HepG2 (cell line): ENCODE data around the gene FAM114A1. TPM values are rescaled to one million over a fixed set of nuclear protein-coding genes. Genes with fewer than 3 reads are reported as not detected.
A peak's percentile ranks its signal among the peaks of the same experiment; 100 is the strongest.

Experiments
- AKAP8 ChIP-seq: sonication (generic); formaldehyde crosslinking; IDR thresholded peaks from 2 replicates; pipeline ENCODE4 v1.5.1; 2020; ENCODE audit warnings: mild to moderate bottlenecking, missing genetic modification reagents
- BCLAF1 ChIP-seq: fragments of 450-650 bp; IDR thresholded peaks from 2 replicates; pipeline ENCODE4 v1.6.1; 2017; ENCODE audit warnings: mild to moderate bottlenecking
- E2F1 ChIP-seq: sonication (generic); formaldehyde crosslinking; IDR thresholded peaks from 2 replicates; pipeline ENCODE4 v1.5.0; 2020; ENCODE audit warnings: missing genetic modification reagents
- JARID2 ChIP-seq: sonication (generic); formaldehyde crosslinking; IDR thresholded peaks from 2 replicates; pipeline ENCODE4 v1.8.1; 2023; ENCODE audit warnings: missing genetic modification reagents, inconsistent platforms; ENCODE audit not compliant: insufficient replicate concordance
- KMT2B ChIP-seq: IDR thresholded peaks from 2 replicates; pipeline ENCODE4 v1.6.1; 2016; ENCODE audit warnings: missing genetic modification reagents, missing compliant biosample characterization
- MAFF ChIP-seq: IDR thresholded peaks from 2 replicates; pipeline ENCODE4 v1.6.1; 2011; ENCODE audit warnings: low read depth, low read length, improper control_type of control experiment
- MED8 ChIP-seq: sonication (generic); formaldehyde crosslinking; IDR thresholded peaks from 2 replicates; pipeline ENCODE4 v1.8.1; 2023; ENCODE audit warnings: mild to moderate bottlenecking, missing genetic modification reagents; ENCODE audit not compliant: insufficient replicate concordance
- RCOR2 ChIP-seq: IDR thresholded peaks from 2 replicates; pipeline ENCODE4 v1.6.1; 2016; ENCODE audit warnings: missing biosample characterization, missing genetic modification reagents
- RXRB ChIP-seq: IDR thresholded peaks from 2 replicates; pipeline ENCODE4 v1.6.1; 2016; ENCODE audit warnings: borderline replicate concordance, missing genetic modification reagents, missing compliant biosample characterization
- SMARCE1 ChIP-seq: fragments of 450-650 bp; IDR thresholded peaks from 2 replicates; pipeline ENCODE4 v1.6.1; 2017; ENCODE audit warnings: borderline replicate concordance
- TRIM24 ChIP-seq: sonication (generic); formaldehyde crosslinking; IDR thresholded peaks from 2 replicates; pipeline ENCODE4 v1.8.0; 2022; ENCODE audit warnings: mild to moderate bottlenecking, missing genetic modification reagents
- ZMYM2 ChIP-seq: sonication (generic); formaldehyde crosslinking; IDR thresholded peaks from 2 replicates; pipeline ENCODE4 v1.8.0; 2022; ENCODE audit warnings: mild to moderate bottlenecking, missing genetic modification reagents
- ZNF512B ChIP-seq: sonication (generic); formaldehyde crosslinking; IDR thresholded peaks from 2 replicates; pipeline ENCODE4 v1.5.1; 2020; ENCODE audit warnings: missing genetic modification reagents, mild to moderate bottlenecking, borderline replicate concordance
- ZNF577 ChIP-seq: sonication (generic); formaldehyde crosslinking; IDR thresholded peaks from 2 replicates; pipeline ENCODE4 v1.4.0; 2020; ENCODE audit warnings: mild to moderate bottlenecking, low read depth, missing genetic modification reagents, borderline replicate concordance
- ZNF646 ChIP-seq: sonication (generic); formaldehyde crosslinking; IDR thresholded peaks from 2 replicates; pipeline ENCODE4 v1.9.0; 2021; ENCODE audit warnings: mild to moderate bottlenecking, missing genetic modification reagents
- ZNF713 ChIP-seq: sonication (generic); formaldehyde crosslinking; IDR thresholded peaks from 2 replicates; pipeline ENCODE4 v1.4.0; 2020; ENCODE audit warnings: mild to moderate bottlenecking, missing genetic modification reagents
- ZSCAN9 ChIP-seq: IDR thresholded peaks from 2 replicates; pipeline ENCODE4 v1.6.1; 2016; ENCODE audit warnings: borderline replicate concordance
- polyA plus RNA-seq, 8 experiments: library from polyadenylated mRNA; depleted of rRNA in 3 of 8; stranded (reverse) in 7 of 8; unstranded in 1 of 8; fragments of >200 nt; fragmentation: Illumina TruSeq in 4 of 8; extraction: Trizol in 4 of 8; gene quantifications; 2 replicates each; pipeline versions ENCODE4 v1.2.1 to v1.2.3, GENCODE V29; 2011 to 2016; ENCODE audit warnings: low read depth in 4 of 8, missing spikeins in 1 of 8, mixed read lengths in 1 of 8; ENCODE audit not compliant: insufficient read depth in 1 of 8
- total RNA-seq, 5 experiments: library from RNA; depleted of rRNA; stranded (reverse); fragments of >200 nt; fragmentation: Illumina TruSeq; extraction: Trizol; gene quantifications; 2 replicates each; pipeline ENCODE4 v1.2.3, GENCODE V29; 2016; ENCODE audit warnings: low read depth in 1 of 5

The FAM114A1 gene
- total and polyA plus RNA-seq, 2 of the 13 experiments (the other 11 are each of a cell fraction or from before 2014, with no cell fraction given), result 61.0 to 76.9 TPM

- TF ChIP-seq ZNF646 (CRISPR knock-in tag), result no peak
- TF ChIP-seq TRIM24 (CRISPR knock-in tag), result no peak
- peak; percentile 50; the same call in 1 of the 2 replicates for TF ChIP-seq KMT2B (CRISPR knock-in tag)
- no peak for TF ChIP-seq ZNF713 (CRISPR knock-in tag)
- no peak for TF ChIP-seq JARID2 (CRISPR knock-in tag)
- no peak for TF ChIP-seq ZMYM2
- TF ChIP-seq ZSCAN9 (CRISPR knock-in tag), result no peak
- TF ChIP-seq MAFF, result no peak
- TF ChIP-seq RCOR2 (CRISPR knock-in tag), result no peak
- TF ChIP-seq AKAP8 (CRISPR knock-in tag), result no peak
- peak; percentile 94 for TF ChIP-seq RXRB
- TF ChIP-seq ZNF577 (CRISPR knock-in tag), result no peak
- TF ChIP-seq ZNF512B (CRISPR knock-in tag), result no peak
- TF ChIP-seq E2F1, result no peak
- no peak for TF ChIP-seq SMARCE1
- no peak for TF ChIP-seq MED8 (CRISPR knock-in tag)
- no peak for TF ChIP-seq BCLAF1
Observed at GRCh38 chr4:38904090-38904666, 36.6 kb downstream of the FAM114A1 start (continued).
